Measurements from ENCODE around the gene SLC35B3. TPM values are rescaled to one million over a fixed set of nuclear protein-coding genes. Genes with fewer than 3 reads are reported as not detected.

Gene SLC35B3
- total RNA-seq, 1 donor from 2014 or later, result 6.4 TPM

DNA sequence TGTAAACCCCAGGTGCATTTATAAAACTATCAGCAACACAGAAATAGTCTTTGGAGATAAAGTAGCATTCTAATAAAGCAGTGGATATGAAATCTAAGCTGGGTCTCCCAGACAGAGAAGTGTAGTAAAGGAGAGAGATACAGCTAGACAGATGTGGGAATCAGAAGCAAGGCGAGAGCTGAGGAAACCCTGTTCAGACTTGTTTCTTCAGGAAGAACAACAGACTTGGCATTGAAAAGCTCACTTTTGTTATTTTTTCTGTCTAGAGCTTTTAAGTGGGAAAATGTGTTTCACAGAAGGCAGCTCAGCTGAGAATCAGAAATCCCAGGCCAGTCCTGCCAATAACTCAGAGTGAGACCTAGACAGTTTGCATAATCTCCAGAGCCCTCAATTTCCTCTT is 52.9 kb downstream of the SLC35B3 start:
- no peak for DNase-seq (ENCODE audit: extremely low spot score in 2 of 2)
- TF ChIP-seq POLR2A (IDR thresholded peaks at IDR 0.05), result no peak
- Histone ChIP-seq H3K36me3 (no peaks in the 10 kb centered on the region), H3K4me1 (no peaks in the 10 kb centered on the region), H3K27ac (no peak overlapping the region), H3K27me3 (no peaks in the 10 kb centered on the region), H3K4me3 (no peak overlapping the region), H3K9me3 (no peaks in the 10 kb centered on the region)
- intact Hi-C loops (cut with DNase I), result no loop called here

GRCh38 chr6:8375916-8376315 is 59.4 kb downstream of the SLC35B3 start:
- no peaks in the 10 kb centered on the region for H3K4me1 ChIP-seq
- no peak overlapping the region for H3K27ac ChIP-seq
- no peaks in the 10 kb centered on the region for H3K27me3 ChIP-seq
- intact Hi-C loops (cut with DNase I), result no loop called here
- TF ChIP-seq POLR2A (IDR thresholded peaks at IDR 0.05) (no peak), POLR2AphosphoS5 (IDR thresholded peaks at IDR 0.05; ENCODE audit: insufficient read depth in 1 of 2, low read depth in 1 of 2) (no peak)
- TF ChIP-seq, protein P1, sequence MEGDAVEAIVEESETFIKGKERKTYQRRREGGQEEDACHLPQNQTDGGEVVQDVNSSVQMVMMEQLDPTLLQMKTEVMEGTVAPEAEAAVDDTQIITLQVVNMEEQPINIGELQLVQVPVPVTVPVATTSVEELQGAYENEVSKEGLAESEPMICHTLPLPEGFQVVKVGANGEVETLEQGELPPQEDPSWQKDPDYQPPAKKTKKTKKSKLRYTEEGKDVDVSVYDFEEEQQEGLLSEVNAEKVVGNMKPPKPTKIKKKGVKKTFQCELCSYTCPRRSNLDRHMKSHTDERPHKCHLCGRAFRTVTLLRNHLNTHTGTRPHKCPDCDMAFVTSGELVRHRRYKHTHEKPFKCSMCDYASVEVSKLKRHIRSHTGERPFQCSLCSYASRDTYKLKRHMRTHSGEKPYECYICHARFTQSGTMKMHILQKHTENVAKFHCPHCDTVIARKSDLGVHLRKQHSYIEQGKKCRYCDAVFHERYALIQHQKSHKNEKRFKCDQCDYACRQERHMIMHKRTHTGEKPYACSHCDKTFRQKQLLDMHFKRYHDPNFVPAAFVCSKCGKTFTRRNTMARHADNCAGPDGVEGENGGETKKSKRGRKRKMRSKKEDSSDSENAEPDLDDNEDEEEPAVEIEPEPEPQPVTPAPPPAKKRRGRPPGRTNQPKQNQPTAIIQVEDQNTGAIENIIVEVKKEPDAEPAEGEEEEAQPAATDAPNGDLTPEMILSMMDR (IDR thresholded peaks at IDR 0.05), result no peak
- no peak overlapping the region for H3K4me3 ChIP-seq
- no peak for DNase-seq (ENCODE audit: extremely low spot score in 2 of 2)
- no peaks in the 10 kb centered on the region for H3K36me3 ChIP-seq
- no peaks in the 10 kb centered on the region for H3K9me3 ChIP-seq
